ENCODE measurements around the gene ANKRD62.
"Not testable (repeated sequence)": the region's sequence is repeated elsewhere in the genome, so short reads cannot be mapped to it uniquely, and the experiment has no call there.

The ANKRD62 gene

GRCh38 chr18:12101266-12101665 is 7.6 kb downstream of the ANKRD62 start:
- no peak for DNase-seq

DNA sequence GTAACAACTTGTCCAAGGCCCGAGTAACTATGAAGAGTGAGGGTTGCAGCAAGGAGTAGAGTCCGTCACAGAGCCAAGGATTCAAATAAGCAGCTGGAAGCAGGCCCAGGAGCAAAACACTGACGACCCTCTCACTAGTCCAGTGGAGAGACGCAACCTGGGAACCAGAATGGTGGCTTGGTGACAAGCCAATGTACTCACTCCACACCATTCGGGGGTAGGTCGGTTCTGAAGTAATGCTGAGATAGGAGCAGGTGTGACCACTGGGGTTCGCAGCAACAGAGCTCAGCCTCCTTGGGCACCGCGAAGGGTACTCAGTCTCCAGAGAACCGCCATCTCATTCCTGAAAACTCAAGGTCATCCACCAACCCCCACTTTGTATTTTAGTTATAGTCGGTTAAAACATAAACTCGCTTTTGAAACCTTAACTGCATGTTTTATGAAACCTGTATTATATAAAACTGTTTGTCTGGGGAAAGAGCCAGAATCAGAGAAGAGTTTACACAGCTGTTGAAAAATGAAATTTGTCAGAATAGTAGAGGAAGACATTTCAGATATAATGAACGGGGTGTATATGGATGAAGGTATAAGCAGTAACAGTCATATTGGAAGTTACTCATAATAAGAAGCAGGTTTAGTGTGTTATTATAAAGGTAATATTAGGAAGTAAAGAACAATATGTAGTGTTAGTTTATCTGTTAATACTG is 8.6 kb downstream of the ANKRD62 start:
- DNase-seq: no peak

DNA sequence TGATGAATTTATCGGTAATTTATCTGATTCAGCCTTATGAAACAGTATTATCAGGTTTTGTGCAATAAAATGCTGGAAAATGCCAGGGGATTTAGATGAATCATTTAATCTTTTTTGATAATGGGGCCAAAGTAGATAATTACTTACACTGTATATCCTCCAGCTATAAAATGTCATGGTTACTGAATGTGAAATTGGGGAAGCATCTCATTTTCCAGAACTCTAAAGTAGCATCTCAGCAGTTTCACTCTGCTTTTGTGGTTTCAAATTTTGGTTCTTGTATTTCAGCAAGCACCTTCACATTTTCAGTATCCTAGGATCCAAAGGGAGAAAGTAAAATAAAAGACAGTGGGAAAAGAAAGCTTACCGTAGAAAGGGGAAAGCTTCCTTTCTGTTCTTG is 12.8 kb downstream of the ANKRD62 start:
- no peak for DNase-seq

DNA sequence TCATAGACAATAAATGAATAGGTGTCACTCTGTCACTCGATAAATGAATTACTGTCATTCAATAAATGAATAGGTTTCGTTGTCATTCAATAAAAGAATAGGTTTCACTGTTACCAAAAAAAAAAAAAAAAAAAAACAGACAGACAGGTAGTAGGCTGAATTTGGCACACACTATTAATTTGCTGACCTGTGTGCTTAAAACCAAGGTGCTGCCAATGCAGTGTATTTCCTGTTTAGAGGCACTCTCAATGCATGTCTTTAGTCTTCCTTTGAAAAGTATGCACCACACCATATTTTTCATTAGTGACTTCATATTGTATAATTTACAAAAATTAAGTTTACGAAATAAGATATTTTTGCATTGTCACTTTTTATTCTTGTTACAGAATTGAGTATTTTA is 16.2 kb downstream of the ANKRD62 start:
- no peak for DNase-seq

DNA sequence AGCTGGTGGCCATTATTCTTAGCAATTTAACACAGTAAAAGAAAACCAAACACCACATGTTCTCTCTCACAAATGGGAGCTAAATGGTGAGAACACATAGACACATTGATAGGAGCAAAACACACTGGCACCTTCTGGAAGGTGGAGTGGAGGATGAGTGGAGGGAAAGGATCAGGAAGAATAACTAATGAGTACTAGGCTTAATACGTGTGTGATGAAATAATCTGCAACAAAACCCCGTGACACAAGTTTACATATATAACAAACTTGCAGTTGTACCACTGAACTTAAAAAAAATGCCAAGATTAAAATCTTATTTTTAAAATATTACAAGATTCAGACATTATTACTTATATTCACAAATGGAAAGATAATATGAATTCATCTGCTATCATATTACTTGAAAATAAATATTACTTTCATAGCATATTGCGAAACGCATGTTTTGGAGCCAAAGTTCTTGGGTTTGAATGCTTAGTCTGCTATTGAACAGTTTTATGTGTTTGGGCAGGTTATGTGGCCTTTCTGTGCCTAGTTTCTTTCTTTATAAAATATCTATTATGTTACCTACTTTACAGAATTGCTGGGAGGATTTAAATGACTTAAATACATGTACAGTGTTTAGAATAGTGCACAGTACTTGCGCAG is 20.5 kb downstream of the ANKRD62 start:
- DNase-seq: no peak

DNA sequence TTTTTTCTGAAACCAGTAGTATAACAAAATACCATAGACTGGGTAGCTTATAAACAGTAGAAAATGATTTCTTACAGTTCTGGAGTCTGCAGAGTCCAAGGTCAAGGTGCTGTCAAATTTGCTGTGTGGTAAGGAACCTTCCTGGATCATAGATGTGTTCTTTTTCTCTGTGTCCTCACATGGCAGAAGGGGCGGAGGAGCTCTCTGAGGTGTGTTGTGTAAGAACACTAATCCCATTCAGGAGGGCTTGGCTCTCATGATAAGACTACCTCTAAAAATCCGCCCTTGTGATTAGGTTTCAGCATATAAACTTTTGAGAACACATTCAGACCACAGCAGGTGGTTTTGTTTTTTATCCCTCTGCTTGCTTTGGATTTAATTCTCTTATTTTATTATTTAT is 25.7 kb downstream of the ANKRD62 start:
- DNase-seq: no peak

- no peak for DNase-seq
These were observed 27.8 kb downstream of the ANKRD62 start for GRCh38 chr18:12121175-12122042.

- DNase-seq: not testable (repeated sequence)
These were observed 28.4 kb downstream of the ANKRD62 start for GRCh38 chr18:12122043-12122389.

- DNase-seq: not testable (repeated sequence)
These were observed 34.0 kb downstream of the ANKRD62 start for GRCh38 chr18:12127647-12128046.

DNA sequence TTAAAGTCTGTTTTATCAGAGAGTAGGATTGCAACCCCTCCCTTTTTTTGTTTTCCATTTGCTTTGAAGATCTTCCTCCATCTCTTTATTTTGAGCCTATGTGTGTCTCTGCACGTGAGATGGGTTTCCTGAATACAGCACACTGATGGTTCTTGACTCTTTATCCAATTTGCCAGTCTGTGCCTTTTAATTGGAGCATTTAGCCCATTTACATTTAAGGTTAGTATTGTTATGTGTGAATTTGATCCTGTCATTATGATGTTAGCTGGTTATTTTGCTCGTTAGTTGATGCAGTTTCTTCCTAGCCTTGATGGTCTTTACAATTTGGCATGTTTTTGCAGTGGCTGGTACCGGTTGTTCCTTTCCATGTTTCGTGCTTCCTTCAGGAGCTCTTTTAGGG is 45.2 kb downstream of the ANKRD62 start:
- not testable (repeated sequence) for DNase-seq

GRCh38 chr18:12140866-12141265 is 47.2 kb downstream of the ANKRD62 start:
- not testable (repeated sequence) for DNase-seq

DNA sequence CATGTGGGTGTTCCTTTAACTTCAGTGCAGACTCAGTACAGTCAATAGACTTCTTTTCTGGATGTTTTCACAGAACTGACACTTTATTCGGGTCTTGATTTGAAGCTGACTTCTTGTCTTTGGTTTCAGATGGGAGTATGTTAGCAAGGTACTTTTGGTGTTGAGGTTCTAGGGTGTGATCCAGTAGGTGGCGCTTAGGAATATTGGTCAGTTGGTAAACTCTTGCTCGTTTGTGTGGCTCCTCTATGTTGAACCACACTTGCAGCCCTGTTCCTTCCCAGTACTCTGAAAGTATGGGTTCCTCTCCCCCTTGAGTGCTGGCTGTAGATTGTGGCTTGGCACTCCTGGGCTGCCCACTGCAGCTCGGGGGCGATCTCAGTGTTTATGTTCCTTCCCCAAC is 48.1 kb downstream of the ANKRD62 start:
- not testable (repeated sequence) for DNase-seq

DNA sequence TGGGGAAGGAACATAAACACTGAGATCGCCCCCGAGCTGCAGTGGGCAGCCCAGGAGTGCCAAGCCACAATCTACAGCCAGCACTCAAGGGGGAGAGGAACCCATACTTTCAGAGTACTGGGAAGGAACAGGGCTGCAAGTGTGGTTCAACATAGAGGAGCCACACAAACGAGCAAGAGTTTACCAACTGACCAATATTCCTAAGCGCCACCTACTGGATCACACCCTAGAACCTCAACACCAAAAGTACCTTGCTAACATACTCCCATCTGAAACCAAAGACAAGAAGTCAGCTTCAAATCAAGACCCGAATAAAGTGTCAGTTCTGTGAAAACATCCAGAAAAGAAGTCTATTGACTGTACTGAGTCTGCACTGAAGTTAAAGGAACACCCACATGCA is 55.8 kb downstream of the ANKRD62 start:
- not testable (repeated sequence) for DNase-seq

- DNase-seq: no peak
These were observed 60.7 kb downstream of the ANKRD62 start for GRCh38 chr18:12154361-12154760.

DNA sequence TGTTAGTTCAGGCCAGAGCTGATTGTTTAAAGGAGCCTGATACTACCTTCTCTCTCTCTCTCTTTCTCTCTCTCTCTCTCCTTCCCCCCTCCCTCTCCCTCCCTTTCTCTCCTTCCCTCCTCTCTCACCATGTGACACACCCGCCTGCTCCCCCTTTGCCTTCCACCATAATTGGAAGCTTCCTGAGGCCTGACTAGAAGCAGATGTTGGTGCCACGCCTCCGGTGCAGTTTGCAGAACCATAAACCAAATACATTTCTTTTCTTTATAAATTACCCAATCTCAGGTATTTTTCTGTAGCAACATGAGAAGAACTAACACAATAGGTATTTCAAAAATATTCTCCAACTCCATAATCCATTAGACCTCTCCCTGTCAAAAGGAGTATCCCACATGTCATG is 62.4 kb downstream of the ANKRD62 start:
- DNase-seq: no peak

- DNase-seq: no peak
These were observed 65.8 kb downstream of the ANKRD62 start for GRCh38 chr18:12159446-12159845.

- no peak for DNase-seq
These were observed 69.1 kb downstream of the ANKRD62 start for GRCh38 chr18:12162786-12163185.

GRCh38 chr18:12165038-12165768 is 71.6 kb downstream of the ANKRD62 start:
- DNase-seq: no peak
